GM12873 (cell line): ENCODE results near the gene WWC2.

ENCODE experiments used
- TF ChIP-seq, protein P1 (sequence below): IDR thresholded peaks from 2 replicates; pipeline ENCODE4 v1.5.1; 2012; ENCODE audit warnings: low read depth, mild to moderate bottlenecking, moderate library complexity, low read length, control low read depth; ENCODE audit not compliant: insufficient read depth; ENCODE audit errors: missing control alignments

Gene WWC2

DNA sequence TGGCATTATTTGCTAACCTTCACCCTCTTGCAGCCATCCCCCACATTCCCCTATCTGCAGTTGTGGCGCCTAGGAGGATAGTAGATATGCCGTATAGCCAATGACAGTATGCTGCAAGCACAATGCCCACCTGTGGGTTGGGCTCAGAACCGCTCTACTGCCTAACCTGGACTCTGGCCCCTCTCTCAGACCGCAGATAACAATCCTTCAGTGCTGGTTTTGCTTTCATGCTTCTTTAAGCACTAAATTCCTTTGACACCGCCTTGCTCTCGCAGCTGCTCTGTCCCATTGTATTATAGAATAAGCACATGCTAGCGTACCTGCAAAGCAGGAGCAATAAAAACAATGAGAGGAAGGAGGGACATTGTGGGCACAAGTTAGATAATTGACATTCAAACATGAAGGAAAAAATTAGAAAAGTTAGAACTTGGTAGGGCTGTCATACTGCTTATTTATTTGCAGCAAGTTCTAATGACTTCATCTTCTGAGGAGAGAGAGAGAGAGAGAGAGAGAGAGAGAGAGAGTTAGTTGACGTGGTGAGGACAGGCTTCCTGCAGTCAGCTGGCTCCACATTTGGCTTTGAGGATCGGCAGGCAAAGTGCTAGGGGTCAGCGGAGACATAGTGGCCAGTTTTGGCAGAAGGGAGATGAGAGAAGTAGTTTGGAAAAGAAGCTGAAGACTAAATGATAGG lies 55.8 kb downstream of the WWC2 start:
- TF ChIP-seq, protein P1, sequence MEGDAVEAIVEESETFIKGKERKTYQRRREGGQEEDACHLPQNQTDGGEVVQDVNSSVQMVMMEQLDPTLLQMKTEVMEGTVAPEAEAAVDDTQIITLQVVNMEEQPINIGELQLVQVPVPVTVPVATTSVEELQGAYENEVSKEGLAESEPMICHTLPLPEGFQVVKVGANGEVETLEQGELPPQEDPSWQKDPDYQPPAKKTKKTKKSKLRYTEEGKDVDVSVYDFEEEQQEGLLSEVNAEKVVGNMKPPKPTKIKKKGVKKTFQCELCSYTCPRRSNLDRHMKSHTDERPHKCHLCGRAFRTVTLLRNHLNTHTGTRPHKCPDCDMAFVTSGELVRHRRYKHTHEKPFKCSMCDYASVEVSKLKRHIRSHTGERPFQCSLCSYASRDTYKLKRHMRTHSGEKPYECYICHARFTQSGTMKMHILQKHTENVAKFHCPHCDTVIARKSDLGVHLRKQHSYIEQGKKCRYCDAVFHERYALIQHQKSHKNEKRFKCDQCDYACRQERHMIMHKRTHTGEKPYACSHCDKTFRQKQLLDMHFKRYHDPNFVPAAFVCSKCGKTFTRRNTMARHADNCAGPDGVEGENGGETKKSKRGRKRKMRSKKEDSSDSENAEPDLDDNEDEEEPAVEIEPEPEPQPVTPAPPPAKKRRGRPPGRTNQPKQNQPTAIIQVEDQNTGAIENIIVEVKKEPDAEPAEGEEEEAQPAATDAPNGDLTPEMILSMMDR, result no peak

- TF ChIP-seq, protein P1, result no peak
These were observed 56.6 kb downstream of the WWC2 start for GRCh38 chr4:183155450-183156184.

- TF ChIP-seq, protein P1, result no peak
These were observed 58.2 kb downstream of the WWC2 start for GRCh38 chr4:183157215-183157614.

DNA sequence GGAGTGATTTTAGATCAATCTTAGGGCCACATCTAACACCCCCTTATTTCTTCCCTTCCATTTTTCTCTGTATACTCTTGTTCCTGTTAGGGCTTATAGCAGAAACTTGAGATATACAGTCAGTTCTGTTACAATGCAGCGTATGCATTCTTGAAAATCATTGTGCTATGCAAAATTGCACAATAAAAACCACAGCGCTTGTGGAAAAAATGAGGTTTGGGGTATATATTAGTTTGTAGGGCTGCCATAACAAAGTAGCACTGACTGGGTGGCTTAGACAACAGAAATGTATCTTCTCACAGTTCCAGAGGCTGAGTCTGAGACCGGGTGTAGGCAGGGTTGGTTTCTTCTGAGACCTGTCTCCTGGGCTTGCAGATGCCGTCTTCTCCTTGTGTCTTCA lies 59.0 kb downstream of the WWC2 start:
- TF ChIP-seq, protein P1, result no peak

GRCh38 chr4:183161630-183162029 lies 62.6 kb downstream of the WWC2 start:
- TF ChIP-seq, protein P1, result no peak

GRCh38 chr4:183163135-183163534 lies 64.1 kb downstream of the WWC2 start:
- TF ChIP-seq, protein P1, result no peak

GRCh38 chr4:183164963-183165362 lies 65.9 kb downstream of the WWC2 start:
- TF ChIP-seq, protein P1, result no peak
